Measurements from ENCODE around the gene SLC6A19. TPM values are rescaled to one million over a fixed set of nuclear protein-coding genes. Genes with fewer than 3 reads are reported as not detected.
A peak's percentile ranks its signal among the peaks of the same experiment; 100 is the strongest.

SLC6A19 gene
- total and polyA plus RNA-seq, 12 donors: 0.11 TPM; not detected in 11

DNA sequence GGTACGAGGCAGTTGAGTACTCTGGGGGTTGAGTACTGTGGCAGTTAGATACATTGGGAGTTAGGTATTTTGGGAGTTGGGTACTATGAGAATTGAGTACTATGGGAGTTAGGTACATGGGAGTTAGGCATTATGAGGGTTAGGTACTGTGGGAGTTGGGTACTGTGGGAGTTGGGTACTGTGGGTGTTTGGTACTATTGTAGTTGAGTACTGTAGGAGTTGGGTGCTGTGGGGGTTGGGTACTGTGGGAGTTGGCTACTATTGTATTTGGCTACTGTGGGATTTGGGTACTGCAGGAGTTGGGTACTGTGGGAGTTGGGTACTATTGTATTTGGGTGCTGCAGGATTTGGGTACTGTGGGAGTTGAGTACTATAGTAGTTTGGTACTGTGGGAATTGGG, 4.8 kb upstream of the SLC6A19 start:
- peaks cover 0 to 58% (median 56%) of the 10 kb centered on the region in 7 donors for H3K27me3 ChIP-seq
- H3K4me1 ChIP-seq: no peaks in the 10 kb centered on the region
- H3K4me3 ChIP-seq: no peak overlapping the region
- ATAC-seq (no peak), DNase-seq (no peak)
- TF ChIP-seq, protein P1, sequence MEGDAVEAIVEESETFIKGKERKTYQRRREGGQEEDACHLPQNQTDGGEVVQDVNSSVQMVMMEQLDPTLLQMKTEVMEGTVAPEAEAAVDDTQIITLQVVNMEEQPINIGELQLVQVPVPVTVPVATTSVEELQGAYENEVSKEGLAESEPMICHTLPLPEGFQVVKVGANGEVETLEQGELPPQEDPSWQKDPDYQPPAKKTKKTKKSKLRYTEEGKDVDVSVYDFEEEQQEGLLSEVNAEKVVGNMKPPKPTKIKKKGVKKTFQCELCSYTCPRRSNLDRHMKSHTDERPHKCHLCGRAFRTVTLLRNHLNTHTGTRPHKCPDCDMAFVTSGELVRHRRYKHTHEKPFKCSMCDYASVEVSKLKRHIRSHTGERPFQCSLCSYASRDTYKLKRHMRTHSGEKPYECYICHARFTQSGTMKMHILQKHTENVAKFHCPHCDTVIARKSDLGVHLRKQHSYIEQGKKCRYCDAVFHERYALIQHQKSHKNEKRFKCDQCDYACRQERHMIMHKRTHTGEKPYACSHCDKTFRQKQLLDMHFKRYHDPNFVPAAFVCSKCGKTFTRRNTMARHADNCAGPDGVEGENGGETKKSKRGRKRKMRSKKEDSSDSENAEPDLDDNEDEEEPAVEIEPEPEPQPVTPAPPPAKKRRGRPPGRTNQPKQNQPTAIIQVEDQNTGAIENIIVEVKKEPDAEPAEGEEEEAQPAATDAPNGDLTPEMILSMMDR (IDR thresholded peaks at IDR 0.05): no peak
- intact Hi-C loops (cut with DNase I): no loop called here
- no peaks in the 10 kb centered on the region for H3K36me3 ChIP-seq
- WGBS, 2 donors: 44 to 61% methylated on average over 1 of the region's 1 CpG
- no peaks in the 10 kb centered on the region for H3K9me3 ChIP-seq
- no peak overlapping the region for H3K27ac ChIP-seq

DNA sequence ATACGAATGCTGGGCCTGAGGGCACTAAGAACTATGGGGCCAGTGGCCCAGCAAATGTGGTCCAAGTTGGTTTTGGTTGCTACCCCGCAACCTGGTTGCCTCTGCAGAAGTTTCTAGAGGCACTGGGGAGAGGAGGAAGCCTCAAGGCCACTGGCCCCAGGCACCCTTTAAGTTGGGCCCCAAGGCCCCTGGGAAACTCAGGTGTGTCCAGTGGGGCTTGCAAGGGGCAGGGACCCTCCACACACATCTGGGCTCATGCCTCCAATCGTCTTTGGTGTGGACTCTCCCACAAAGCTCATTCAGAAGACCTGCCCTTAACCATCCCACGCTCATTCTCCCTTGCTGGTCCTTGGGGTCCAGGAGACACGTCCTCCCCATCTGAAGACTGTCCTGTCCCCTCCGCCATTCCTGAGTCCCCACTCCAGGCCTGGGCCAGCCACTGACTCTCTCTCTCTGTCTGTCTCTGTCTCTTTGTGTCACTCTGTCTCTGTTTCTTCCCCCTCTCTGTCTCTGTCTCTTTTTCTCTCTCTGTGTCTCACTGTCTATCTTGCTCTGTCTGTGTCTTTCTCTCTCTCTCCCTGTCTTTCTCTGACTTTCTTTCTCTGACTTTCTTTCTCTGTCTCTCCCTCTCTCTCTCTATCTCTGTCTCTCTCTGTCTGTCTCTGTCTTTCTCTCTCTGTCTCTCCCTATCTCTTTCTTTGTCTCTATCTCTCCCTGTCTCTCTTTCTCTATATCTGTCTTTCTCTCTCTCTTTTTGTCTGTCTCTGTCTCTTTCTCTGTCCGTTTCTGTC, 3.3 kb upstream of the SLC6A19 start:
- WGBS, 2 donors: 83 to 85% methylated on average over 7 of the region's 7 CpGs

DNA sequence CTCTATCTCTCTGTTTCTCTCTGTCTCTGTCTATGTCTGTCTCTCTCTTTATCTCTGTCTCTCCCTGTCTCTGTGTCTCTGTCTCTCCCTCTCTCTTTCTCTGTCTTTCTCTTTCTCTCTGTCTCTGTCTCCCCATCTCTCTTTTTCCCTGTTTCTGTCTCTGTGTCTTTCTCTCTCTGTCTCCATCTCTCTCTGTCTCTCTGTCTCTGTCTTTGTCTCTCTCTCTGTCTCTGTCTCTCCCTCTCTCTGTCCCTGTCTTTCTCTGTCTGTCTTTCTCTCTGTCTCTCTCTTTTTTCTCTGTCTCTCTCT, 2.1 kb upstream of the SLC6A19 start:
- Histone ChIP-seq H3K9me3 (no peaks in the 10 kb centered on the region), H3K4me1 (no peaks in the 10 kb centered on the region), H3K27ac (no peak overlapping the region), H3K36me3 (no peaks in the 10 kb centered on the region), H3K27me3 (peaks cover 0 to 82% (median 61%) of the 10 kb centered on the region in 7 donors), H3K4me3 (no peak overlapping the region)
- TF ChIP-seq, protein P1 (IDR thresholded peaks at IDR 0.05): no peak
- DNase-seq (no peak), ATAC-seq (no peak)
- intact Hi-C loops (cut with DNase I): no loop called here

More for the DNA sequence above, 3.3 kb upstream of the SLC6A19 start:
- Histone ChIP-seq H3K36me3 (no peaks in the 10 kb centered on the region), H3K9me3 (no peaks in the 10 kb centered on the region), H3K27me3 (peaks cover 0 to 71% (median 56%) of the 10 kb centered on the region in 7 donors), H3K4me1 (no peaks in the 10 kb centered on the region), H3K27ac (no peak overlapping the region), H3K4me3 (no peak overlapping the region)
- TF ChIP-seq, protein P1 (IDR thresholded peaks at IDR 0.05): no peak
- ATAC-seq: no peak
- intact Hi-C loops (cut with DNase I): no loop called here
- DNase-seq: no peak

DNA sequence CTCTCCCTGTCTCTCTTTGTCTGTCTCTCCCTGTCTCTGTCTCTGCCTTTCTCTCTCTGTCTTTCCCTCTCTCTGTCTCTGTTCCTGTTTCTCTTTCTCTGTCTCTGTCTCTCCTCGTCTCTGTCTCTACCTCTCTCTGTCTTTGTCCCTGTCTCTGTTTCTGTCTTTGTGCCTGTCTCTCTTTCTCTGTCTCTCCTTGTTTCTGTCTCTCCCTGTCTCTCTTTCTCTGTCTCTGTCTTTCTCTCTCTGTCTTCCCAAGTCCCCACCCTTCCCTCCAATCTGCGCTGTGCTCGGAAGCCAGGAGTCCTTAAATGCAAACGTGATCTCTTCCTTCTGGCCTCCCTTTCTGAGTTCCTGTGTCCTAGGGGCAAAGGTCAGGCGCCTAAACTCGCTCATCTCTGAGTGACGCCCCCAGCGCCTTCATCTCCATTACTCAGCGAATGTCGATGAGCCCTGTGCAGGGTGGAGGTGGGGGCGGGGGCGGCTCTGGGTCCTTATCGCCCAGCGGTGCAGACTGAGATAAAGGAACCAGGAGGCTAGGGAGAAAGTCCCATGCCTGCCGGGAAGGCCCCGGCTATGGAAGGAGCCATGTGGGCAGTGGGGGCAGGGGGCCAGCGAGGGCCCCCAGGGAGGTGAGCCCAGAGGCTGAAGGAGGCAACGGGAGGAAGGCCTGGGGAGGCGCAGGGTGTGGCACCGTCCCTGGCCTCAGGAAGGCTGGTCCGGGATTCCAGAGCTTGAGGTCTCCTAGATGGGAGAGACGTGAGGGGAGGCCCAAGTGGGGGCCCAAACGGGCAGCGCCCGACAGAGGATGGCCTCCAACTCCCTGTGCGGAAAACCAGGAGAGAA, 1.5 kb upstream of the SLC6A19 start:
- TF ChIP-seq, protein P1 (IDR thresholded peaks at IDR 0.05): no peak
- intact Hi-C loops (cut with DNase I): no loop called here
- no peak overlapping the region for H3K4me3 ChIP-seq
- no peaks in the 10 kb centered on the region for H3K9me3 ChIP-seq
- DNase-seq (peak in 1 of 2 donors; percentile 3), ATAC-seq (no peak)
- H3K27me3 ChIP-seq: peaks cover 0 to 88% (median 61%) of the 10 kb centered on the region in 7 donors
- WGBS, 2 donors: 28 to 32% methylated on average over 26 of the region's 26 CpGs
- no peak overlapping the region for H3K27ac ChIP-seq
- no peaks in the 10 kb centered on the region for H3K4me1 ChIP-seq
- no peaks in the 10 kb centered on the region for H3K36me3 ChIP-seq
